A549 (cell line): Measurements from ENCODE around the gene ADIG. TPM values are rescaled to one million over a fixed set of nuclear protein-coding genes. Genes with fewer than 3 reads are reported as not detected.

Source experiments
- ATAC-seq, 2 experiments: fragments of 200-7000 bp in 1 of 2; fragments of >200 bp in 1 of 2; cut with Nextera tagmentation in 1 of 2; cut with Tn5 transposase in 1 of 2; 3 replicates each; pipeline versions ENCODE4 v1.8.0 to v1.9.1; 2018 to 2020; ENCODE audit warnings: mild to moderate bottlenecking in 1 of 2, moderate library complexity in 1 of 2
- CTCF ChIA-PET: fragments of 300-600 bp; sonication (Branson Sonifier 250); formaldehyde crosslinking; extraction: SDS; loops from one replicate; lab custom pipeline; 2021; ENCODE audit warnings: antibody characterized with exemption, inconsistent platforms; lab: Yijun Ruan, JAX
- POLR2A ChIA-PET: fragments of 350-600 bp; formaldehyde crosslinking; extraction: SDS; loops from one replicate; lab custom pipeline; 2021; ENCODE audit warnings: antibody characterized with exemption, inconsistent platforms; lab: Yijun Ruan, JAX
- DNase-seq, 2 experiments: peaks; one replicate each; pipeline versions ENCODE4 v3.0.0 to v3.0.0-alpha.2; 2011 to 2016; ENCODE audit warnings: low read depth in 1 of 2, low spot score in 1 of 2
- FAIRE-seq: peaks from 2 replicates; lab custom pipeline; 2011; peaks lifted over from hg19 to GRCh38; lab: Jason Lieb, UNC
- H3K27ac ChIP-seq, 2 experiments: fragments of >200 bp; sonication (Bioruptor Twin); formaldehyde crosslinking; 3 replicates each; pipeline ENCODE4 v1.5.1; 2016 to 2017
- H3K4me1 ChIP-seq: fragments of >200 bp; sonication (Bioruptor Twin); formaldehyde crosslinking; 3 replicates; pipeline ENCODE4 v1.6.1; 2016
- H3K4me2 ChIP-seq: fragments of >200 bp; sonication (Bioruptor Twin); formaldehyde crosslinking; 3 replicates; pipeline ENCODE4 v1.6.1; 2016
- H3K4me3 ChIP-seq: fragments of >200 bp; sonication (Bioruptor Twin); formaldehyde crosslinking; 3 replicates; pipeline ENCODE4 v1.5.1; 2016
- H3K9me3 ChIP-seq: fragments of >200 bp; sonication (Bioruptor Twin); formaldehyde crosslinking; 3 replicates; pipeline ENCODE4 v1.6.1; 2016
- CBX2 ChIP-seq: fragments of 200-600 bp; sonication (generic); IDR thresholded peaks from 2 replicates; pipeline ENCODE4 v1.6.1; 2016; ENCODE audit warnings: low read depth, mild to moderate bottlenecking, borderline replicate concordance
- CHD4 ChIP-seq: fragments of 200-600 bp; sonication (generic); IDR thresholded peaks from 2 replicates; pipeline ENCODE4 v1.6.1; 2016; ENCODE audit warnings: antibody characterized with exemption, mild to moderate bottlenecking, borderline replicate concordance
- EHF ChIP-seq: fragments of 250-450 bp; sonication (Bioruptor Pico); IDR thresholded peaks from 2 replicates; pipeline ENCODE4 v1.5.0; 2020; ENCODE audit warnings: mild to moderate bottlenecking
- EP300 ChIP-seq, 2 experiments: fragments of >200 bp; sonication (Bioruptor Twin); formaldehyde crosslinking; IDR thresholded peaks; 2 replicates in 1 of 2; 3 replicates in 1 of 2; pipeline ENCODE4 v1.6.1; 2016 to 2017
- ESRRA ChIP-seq: fragments of 150-350 bp; IDR thresholded peaks from 2 replicates; pipeline ENCODE4 v1.6.1; 2014; ENCODE audit warnings: mild to moderate bottlenecking, low read length, borderline replicate concordance
- FOSL2 ChIP-seq, 2 experiments: fragments of 450-650 bp in 1 of 2; fragments of >200 bp in 1 of 2; sonication (Bioruptor Twin) in 1 of 2; formaldehyde crosslinking; IDR thresholded peaks; 2 replicates each; pipeline versions ENCODE4 v1.5.0 to v1.6.1; 2016 to 2020; ENCODE audit warnings: mild to moderate bottlenecking in 1 of 2, moderate library complexity in 1 of 2
- GATA3 ChIP-seq: IDR thresholded peaks from 2 replicates; pipeline ENCODE4 v1.6.1; 2012; ENCODE audit warnings: borderline replicate concordance
- HDAC2 ChIP-seq: fragments of 200-600 bp; sonication (generic); IDR thresholded peaks from 2 replicates; pipeline ENCODE4 v1.6.1; 2016
- HMGXB4 ChIP-seq: fragments of 250-450 bp; sonication (Bioruptor Pico); IDR thresholded peaks from 2 replicates; pipeline ENCODE4 v1.5.0; 2021; ENCODE audit warnings: mild to moderate bottlenecking, moderate library complexity, borderline replicate concordance
- HOXA7 ChIP-seq: fragments of 250-450 bp; sonication (Bioruptor Pico); IDR thresholded peaks from 2 replicates; pipeline ENCODE4 v1.5.0; 2020; ENCODE audit warnings: mild to moderate bottlenecking, moderate library complexity
- HOXB5 ChIP-seq: fragments of 250-450 bp; sonication (Bioruptor Pico); IDR thresholded peaks from 2 replicates; pipeline ENCODE4 v1.5.0; 2020; ENCODE audit warnings: mild to moderate bottlenecking, moderate library complexity
- JUN ChIP-seq, 2 experiments: fragments of >200 bp; sonication (Bioruptor Twin); formaldehyde crosslinking; IDR thresholded peaks; 2 replicates in 1 of 2; 3 replicates in 1 of 2; pipeline ENCODE4 v1.6.1; 2016 to 2017
- KDM5A ChIP-seq: fragments of 200-600 bp; sonication (generic); IDR thresholded peaks from 2 replicates; pipeline ENCODE4 v1.6.1; 2016; ENCODE audit warnings: antibody characterized with exemption, mild to moderate bottlenecking
- MAZ ChIP-seq: fragments of 150-350 bp; IDR thresholded peaks from 2 replicates; pipeline ENCODE4 v1.6.1; 2014; ENCODE audit warnings: antibody characterized with exemption, low read depth, low read length, borderline replicate concordance
- MYC ChIP-seq: IDR thresholded peaks from 2 replicates; pipeline ENCODE4 v1.6.1; 2012; ENCODE audit warnings: mild to moderate bottlenecking, inconsistent platforms, low read length, improper control_type of control experiment, borderline replicate concordance
- POLR2A ChIP-seq: IDR thresholded peaks from 2 replicates; pipeline ENCODE4 v1.6.1; 2012; ENCODE audit warnings: mild to moderate bottlenecking, low read length
- RAD21 ChIP-seq, 2 experiments: fragments of >200 bp in 1 of 2; sonication (Bioruptor Twin) in 1 of 2; formaldehyde crosslinking in 1 of 2; IDR thresholded peaks in 1 of 2; conservative IDR thresholded peaks in 1 of 2; 2 replicates in 1 of 2; 3 replicates in 1 of 2; pipeline ENCODE4 v1.6.1; 2012 to 2018; ENCODE audit warnings: inconsistent platforms in 1 of 2
- SMC3 ChIP-seq: fragments of >200 bp; sonication (Bioruptor Twin); formaldehyde crosslinking; IDR thresholded peaks from 3 replicates; pipeline ENCODE4 v1.6.1; 2018; ENCODE audit warnings: inconsistent platforms
- TP53 ChIP-seq: fragments of 250-450 bp; sonication (Bioruptor Pico); IDR thresholded peaks from 2 replicates; pipeline ENCODE4 v1.5.0; 2021; ENCODE audit warnings: mild to moderate bottlenecking, moderate library complexity
- USF2 ChIP-seq: fragments of 450-650 bp; IDR thresholded peaks from 2 replicates; pipeline ENCODE4 v1.6.1; 2014; ENCODE audit warnings: antibody characterized with exemption
- WGBS: methylation state at CpG from one replicate; pipeline ENCODE4 v1.1.6; 2017; ENCODE audit errors: missing lambda C conversion rate; 5-methylcytosine and 5-hydroxymethylcytosine counted together
- polyA plus RNA-seq, 4 experiments: library from polyadenylated mRNA; depleted of rRNA in 3 of 4; stranded (reverse); fragments of >200 nt; fragmentation: RNase III in 1 of 4; extraction: RNeasy Plus Mini Kit Qiagen cat#74134 plus additional on column Dnase treatment in 1 of 4; gene quantifications; 2 replicates in 3 of 4; 3 replicates in 1 of 4; pipeline ENCODE4 v1.2.3, GENCODE V29; 2011 to 2017

Gene ADIG
- polyA plus RNA-seq, 2 of the 4 experiments (the other 2 are of a cell fraction) = not detected

- H3K4me3 ChIP-seq = no peak overlapping the region
- H3K9me3 ChIP-seq = no peaks in the 10 kb centered on the region
- TF ChIP-seq JUN (IDR thresholded peaks at IDR 0.05) = no peak
- FAIRE-seq (no peak), DNase-seq (no peak), ATAC-seq (no peak)
- POLR2A ChIA-PET = no interaction called here
- WGBS = 83% methylated on average over 7 of the region's 7 CpGs
- no peak overlapping the region for H3K27ac ChIP-seq
- no peaks in the 10 kb centered on the region for H3K4me1 ChIP-seq
- CTCF ChIA-PET = interaction anchor here (0.6 to 1.4 kb wide), 2 partner anchors 12 to 24 kb away, joined by 3 read pairs; no protein-coding TSS in a partner anchor
- H3K4me2 ChIP-seq = no peak overlapping the region
These were observed 37.7 kb upstream of the ADIG start for GRCh38 chr20:38543014-38543906.

- Histone ChIP-seq H3K9me3 (no peaks in the 10 kb centered on the region), H3K4me1 (no peaks in the 10 kb centered on the region), H3K4me3 (no peak overlapping the region), H3K27ac (no peak overlapping the region), H3K4me2 (no peak overlapping the region)
- 92% methylated on average over 2 of the region's 2 CpGs for WGBS
- ATAC-seq = no peak
- ChIA-PET POLR2A (no interaction called here), CTCF (no interaction called here)
- no peak for FAIRE-seq
- DNase-seq = no peak
- TF ChIP-seq POLR2A (no peak), HOXA7 (CRISPR knock-in tag) (no peak), TP53 (CRISPR knock-in tag) (no peak), EHF (CRISPR knock-in tag) (no peak), MYC (no peak), KDM5A (no peak), USF2 (no peak), FOSL2 (IDR thresholded peaks at IDR 0.05) (no peak), FOSL2 (CRISPR knock-in tag; IDR thresholded peaks at IDR 0.05) (no peak), JUN (IDR thresholded peaks at IDR 0.05) (no peak), CHD4 (no peak), EP300 (IDR thresholded peaks at IDR 0.05) (no peak), MAZ (no peak), HOXB5 (CRISPR knock-in tag) (no peak), SMC3 (no peak), HDAC2 (no peak), HMGXB4 (CRISPR knock-in tag) (no peak), RAD21 (conservative IDR thresholded peaks at IDR 0.05 in 1 of 2, IDR thresholded peaks at IDR 0.05 in 1 of 2) (no peak), ESRRA (no peak), CBX2 (no peak), GATA3 (no peak)
These were observed 35.2 kb upstream of the ADIG start for GRCh38 chr20:38545771-38546170.
